Activated CD4-positive, CD25-positive, alpha-beta regulatory T cell treated with anti-CD3 and anti-CD28 coated beads, Interleukin-2, amount 50 U/mL, for 72 hours (primary cell): Measurements from ENCODE around the gene FRMD5.
"Not testable (repeated sequence)": the region's sequence is repeated elsewhere in the genome, so short reads cannot be mapped to it uniquely, and the experiment has no call there.

Experiments
- DNase-seq: peaks from one replicate; pipeline ENCODE4 v3.0.0; 2021

The FRMD5 gene

DNA sequence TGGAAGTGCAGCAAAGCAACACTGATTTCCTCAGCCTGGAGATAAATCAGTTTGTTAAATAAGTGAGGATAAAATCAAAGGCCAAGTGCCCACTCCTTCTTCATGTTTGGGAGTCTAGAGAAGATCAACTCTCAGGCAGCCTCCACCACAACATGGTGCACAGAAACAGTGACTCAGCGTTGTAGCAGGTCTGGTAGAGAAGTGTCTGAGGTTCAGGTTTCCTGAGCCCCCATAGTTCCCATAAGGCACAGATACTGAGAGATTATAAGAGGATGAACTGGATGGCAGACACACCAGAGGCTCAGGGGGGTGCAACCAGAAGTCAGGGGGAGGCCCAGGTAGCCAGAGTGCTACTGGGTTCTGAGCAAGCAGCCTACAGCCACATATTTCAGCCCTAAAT is 166.7 kb downstream of the FRMD5 start:
- no peak for DNase-seq

DNA sequence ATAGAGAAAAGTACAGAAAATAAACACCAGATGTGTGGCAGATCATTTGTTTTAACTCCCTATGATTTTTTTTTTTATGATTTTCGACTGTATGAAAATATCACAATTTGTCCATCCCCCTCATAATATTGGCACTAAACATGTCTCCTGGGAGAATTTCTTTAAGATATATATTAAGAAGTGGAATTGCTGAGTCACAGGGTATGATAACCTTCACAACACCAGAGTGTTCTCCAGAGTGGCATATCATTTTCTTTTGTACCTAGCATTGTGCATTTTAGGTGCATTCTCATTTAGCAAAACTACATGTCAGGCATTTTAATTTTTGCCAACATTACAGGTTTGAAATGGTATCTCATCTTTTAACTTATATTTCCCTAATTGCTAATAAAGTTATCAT is 170.9 kb downstream of the FRMD5 start:
- no peak for DNase-seq

DNA sequence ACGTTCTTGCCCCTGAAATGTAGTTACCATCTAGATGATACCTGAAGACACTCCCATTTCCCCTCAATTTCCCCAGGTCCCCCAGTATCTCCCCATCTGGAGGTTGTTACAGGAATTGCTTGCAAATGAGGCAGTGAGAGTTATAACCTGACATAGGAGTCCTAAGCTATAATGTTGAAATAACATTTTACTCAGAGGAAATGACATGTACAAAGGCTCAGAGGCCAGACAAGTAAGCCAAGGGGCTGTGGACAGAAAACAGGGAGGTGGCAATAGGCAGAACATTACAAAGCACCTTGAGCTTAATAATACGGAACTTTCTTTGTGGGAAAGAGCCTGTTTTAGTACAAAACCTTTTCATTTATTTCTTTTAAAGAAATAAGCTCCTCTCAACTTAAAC is 171.9 kb downstream of the FRMD5 start:
- no peak for DNase-seq

DNA sequence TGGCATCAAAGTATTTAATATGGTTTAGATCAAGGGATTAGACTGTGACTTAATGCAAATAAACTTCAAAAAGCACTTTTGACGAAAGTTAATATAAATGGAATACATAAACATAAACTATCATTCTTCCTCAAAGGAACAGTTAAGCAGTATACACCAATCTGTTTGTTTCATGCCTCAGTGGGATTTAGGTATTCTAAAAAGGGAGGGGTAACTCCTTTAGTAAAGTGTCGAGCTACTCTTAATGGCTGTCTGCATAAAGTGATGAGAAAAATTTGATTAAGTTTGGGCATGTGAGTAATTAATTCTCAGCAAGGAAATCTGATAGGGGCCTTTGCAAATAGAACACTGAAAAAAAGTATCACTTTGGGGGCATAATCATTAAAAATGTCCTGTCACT is 176.9 kb downstream of the FRMD5 start:
- no peak for DNase-seq

DNA sequence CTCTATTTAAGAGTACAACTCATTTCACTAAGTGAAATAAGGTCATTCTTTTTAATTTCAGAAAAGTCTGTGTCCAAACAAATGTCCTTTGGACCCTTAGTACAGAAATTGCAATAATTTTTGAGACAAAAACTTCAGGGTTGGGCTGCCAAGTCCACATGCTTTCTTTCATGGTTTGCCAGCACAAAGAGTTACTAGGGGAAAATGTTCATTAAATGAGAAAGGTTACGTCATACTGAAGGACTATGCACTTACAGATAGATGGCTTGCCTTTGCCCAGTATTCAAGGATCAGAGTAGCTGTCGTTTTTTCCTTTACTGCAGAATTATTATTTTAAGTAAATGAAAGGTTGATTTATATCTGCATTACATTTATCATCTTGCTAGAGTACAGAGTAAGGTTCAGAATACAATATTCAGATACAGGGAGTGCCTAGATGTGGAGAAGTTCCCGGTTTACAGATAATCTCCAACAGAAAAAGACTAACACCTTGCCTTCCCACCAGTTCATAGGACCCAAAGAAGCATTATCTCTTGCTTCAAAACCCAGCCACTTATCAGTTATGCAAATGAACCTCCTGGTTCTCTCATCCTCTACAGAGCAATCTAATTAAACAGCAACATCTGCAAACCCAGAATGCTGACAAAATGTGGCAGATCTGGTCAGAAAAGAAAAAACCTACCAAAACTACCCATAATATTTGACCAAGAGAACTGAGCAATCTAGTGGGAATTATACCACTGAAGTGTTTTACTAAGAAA is 179.3 kb downstream of the FRMD5 start:
- no peak for DNase-seq

DNA sequence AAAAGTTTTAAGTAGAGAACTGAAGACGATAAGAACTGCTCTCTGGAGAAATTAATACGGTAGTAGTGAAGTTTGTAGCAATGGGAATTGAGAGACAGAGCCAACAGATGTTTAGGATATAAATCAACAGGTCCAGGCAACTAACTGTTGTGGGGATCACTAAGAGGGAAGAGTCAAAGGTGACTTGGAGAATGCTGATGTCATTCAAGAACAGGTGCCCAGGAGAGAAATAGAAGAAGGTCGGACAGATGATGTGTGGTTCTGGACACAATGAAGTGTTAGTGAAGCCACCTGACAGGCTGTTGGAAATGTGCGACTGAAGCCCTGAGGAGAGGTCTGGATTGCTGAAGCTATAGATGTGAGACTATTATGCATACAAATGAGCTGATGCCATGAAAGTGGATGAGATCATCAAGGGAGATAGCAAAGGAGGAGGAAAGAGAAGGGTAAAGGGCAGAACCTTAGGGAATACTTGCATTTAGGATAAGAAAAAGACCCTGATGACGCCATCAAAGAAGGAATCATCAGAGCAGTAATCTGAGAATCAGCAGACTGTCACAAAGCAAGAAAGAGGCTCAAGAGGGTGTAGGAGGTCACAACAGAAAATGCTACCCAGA is 183.7 kb downstream of the FRMD5 start:
- DNase-seq = no peak

DNA sequence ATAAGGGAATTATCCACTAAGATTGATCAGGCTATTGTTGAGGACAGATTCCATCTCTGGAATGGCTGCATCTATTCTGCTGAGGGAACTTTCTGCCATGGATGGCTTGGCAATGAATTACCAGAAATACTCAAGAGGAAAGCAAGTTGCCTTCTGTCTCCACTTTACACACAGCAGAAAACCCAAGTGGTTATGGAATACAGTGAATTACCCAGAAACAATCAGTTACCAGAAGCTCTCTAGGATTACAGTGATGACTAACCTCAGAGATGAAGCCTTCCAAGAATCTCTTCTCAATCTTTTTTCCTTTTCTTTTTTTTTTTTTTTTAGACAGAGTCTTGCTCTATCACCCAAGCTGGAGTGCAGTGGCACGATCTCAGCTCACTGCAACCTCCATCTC is 185.0 kb downstream of the FRMD5 start:
- DNase-seq = no peak

DNA sequence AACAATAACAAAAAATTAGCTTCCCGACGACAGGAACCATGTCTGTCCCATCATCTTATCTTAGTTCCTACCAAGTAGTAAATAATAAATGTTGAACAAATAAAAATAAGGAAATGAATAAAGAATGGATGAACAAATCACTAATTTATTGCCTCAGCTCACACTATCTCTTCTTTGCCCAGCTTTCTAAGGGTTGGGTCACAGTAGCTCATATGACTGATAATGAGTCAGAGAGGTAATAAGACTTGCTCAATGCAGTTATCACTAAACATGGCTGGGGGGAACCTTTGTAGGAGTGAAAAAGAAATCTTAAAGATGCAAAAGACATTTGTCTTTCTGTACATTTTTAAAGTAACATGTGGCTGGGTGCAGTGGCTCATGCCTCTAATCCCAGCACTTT is 186.0 kb downstream of the FRMD5 start:
- DNase-seq = no peak

DNA sequence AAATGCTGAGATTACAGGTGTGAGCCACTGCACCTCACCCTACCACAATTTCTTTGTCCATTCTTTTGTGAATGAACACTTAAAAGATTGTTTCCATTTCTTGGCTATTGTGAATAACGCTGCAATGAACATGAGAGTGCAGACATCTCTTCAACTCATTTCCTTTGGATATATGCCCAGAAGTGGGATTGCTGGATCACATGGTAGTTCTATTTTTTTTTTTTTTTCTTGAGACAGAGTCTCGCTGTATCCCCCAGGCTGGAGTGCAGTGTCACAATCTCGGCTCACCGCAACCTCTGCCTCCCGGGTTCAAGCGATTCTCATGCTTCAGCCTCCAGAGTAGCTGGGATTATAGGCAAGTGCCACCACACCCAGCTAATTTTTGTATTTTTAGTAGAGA is 194.8 kb downstream of the FRMD5 start:
- DNase-seq = not testable (repeated sequence)

DNA sequence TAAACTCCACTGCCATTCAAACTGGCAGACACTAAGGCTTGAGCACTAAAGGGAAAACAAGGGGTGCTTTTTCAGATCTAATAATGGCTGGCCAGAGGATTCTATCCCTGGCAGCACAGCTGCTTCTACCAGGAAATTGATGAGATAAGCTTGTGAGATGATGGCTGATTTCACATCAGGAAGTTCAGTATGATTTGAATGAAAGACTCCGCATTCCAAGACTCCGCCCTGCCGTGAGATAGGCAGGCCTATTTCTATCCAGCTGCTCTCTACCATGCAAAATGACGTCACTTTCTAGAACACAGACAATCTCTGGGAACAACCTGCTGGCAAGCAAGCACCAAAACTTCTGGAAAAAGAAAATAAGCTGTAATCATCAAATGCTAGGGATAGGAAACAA is 196.5 kb downstream of the FRMD5 start:
- no peak for DNase-seq

DNA sequence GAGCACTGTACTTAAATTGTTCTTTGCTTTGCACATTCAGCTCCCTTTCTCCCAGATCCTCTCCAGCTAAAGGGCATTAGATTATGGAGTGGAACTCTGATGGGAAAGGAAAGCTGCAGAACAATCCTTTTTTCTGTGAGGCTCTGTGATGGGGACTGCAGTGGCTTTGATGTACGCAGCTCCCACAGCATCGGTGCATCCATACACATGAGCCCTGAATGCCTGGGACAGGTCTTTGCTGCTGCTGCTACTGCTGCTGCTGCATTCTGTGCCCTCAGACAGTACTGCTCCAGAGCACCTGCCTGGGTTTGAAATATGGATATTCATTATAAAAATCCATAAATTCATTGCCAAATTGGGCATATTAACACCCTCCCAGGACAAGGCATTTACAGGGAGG is 203.9 kb downstream of the FRMD5 start:
- DNase-seq = no peak

DNA sequence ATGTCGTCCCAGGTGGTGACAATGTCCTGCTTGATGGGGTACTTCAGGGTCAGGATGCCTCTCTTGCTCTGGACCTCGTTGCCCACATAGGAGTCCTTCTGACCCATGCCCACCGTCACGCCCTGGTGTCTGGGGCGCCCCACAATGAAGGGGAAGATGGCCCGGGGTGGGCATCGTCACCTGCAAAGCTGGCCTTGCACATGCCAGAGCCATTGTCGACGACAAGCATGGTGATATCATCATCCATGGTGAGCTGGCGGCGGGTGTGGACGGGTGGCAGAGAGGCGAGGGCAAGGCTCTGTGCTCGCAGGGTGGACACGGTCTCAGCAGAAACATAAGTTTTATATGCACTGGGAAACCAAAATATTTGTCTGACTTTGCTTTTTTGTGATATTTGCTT is 205.1 kb downstream of the FRMD5 start:
- no peak for DNase-seq

DNA sequence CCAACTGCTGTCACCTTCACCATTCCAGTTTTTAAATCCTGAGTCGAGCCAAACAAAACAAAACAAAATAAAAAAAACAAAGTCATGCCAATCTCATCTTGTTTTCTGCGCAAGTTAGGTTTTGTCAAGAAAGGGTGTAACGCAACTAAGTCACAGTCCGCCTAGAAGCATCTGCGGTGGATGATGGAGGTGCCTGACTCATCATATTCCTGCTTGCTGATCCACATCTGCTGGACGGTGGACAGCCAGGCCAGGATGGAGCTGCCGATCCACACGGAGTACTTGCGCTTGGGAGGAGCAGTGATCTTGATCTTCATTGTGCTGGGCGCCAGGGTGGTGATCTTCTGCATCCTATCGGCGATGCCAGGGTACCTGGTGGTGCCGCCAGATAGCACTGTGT is 206.2 kb downstream of the FRMD5 start:
- DNase-seq = no peak

DNA sequence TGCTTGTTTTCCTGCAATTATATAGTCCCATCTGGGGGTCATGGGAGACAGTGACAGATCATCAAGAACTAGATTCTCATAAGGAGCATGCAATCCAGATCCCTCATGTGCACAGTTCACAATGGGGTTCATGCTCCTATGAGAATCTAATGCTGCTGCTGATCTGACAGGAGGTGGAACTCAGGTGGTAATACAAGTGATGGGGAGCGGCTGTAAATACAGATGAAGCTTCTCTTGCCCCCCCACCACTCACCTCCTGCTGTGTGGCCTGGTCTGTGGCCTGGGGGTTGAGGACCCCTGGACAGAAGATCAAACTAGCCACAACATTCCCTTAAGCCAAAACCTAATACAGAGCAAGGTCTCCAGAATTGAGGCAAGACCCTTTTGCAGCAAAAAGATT is 207.1 kb downstream of the FRMD5 start:
- DNase-seq = no peak

DNA sequence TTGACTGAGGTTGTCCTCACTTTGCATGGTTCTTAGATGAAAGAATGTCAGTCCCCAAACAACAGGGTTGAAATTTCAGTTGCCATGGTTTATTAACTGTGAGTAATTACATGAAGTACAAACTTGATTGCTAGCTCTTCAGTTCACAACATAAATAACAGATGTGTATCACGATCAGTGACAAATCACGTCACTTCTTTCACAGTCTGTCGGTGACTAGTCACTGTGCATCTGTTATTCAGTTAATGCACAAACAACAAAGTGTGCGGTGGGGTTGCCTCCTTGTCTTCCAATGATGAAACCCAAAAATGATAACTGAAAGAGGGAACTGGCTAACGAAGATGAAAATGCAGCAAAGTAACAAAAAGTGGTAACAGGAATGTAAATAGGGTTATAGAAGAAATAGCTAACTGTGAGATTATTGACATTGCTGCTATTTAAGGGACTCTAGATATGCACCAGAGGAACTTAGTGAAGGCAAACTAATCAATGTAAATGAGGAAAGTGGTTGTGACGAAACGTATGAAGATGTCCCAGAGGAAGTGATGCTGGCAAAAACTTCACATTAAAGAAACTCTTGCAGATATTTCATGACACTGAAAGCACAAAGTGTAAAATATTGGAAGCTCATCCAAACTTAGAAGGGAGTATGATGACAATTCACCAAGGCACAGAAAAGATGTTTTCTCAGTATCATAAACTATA is 208.9 kb downstream of the FRMD5 start:
- no peak for DNase-seq

DNA sequence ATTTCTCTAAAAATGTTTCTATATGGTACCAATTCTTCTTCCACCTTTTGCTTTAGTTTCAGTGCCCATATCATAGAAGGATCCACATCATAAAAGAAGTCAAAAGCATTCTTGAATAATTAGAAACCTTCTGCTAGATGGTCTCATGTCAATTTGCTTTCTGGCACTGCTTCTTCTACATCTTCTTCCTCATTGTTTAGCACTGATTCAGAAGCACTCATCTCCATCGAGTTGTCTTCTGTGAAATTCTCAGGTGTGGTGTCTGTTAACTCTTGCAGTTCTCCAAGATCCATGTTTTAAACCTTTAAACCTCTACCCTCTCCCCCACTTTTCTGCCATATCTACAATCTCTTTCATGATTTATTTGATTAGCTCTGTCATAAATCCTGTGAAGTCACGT is 213.5 kb downstream of the FRMD5 start:
- DNase-seq = no peak

DNA sequence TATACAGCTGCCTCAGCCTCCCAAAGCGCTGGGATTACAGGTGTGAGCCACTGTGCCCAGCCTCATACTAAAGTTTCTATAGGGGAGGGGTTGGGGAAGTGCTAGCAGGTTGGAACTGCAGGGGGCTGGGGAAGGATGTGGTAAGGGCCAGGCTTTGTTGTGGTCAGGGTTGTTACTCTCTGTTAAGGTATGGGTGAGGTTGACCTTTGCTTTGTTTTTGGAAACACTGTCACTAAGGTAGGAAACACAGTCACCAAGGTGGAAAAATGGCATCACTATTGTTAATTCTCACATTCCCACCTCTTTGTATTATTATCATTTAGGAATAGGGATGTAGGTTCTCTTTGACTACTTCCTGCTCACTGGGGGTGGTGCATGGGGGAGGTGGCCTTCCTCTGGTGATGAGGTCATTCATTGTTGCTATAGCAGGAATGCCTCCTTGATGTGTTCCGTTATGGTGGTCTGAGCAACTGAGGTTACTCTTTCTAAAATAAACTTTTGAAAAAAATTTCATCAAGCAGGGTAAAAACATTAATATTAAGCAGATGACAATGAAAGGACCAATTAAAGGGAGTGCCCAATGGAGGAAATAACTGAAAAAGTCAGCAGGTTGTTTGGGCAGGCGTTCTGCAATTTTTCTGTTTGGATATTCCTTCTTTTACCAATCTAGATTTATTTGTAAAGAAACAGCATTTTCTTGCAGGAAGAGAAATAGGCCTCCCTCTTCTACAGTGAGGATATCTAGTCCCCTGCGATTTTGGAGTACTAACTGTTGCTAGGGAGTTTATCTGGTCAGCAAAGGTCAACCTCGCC is 217.8 kb downstream of the FRMD5 start:
- peak; percentile 47 for DNase-seq

DNA sequence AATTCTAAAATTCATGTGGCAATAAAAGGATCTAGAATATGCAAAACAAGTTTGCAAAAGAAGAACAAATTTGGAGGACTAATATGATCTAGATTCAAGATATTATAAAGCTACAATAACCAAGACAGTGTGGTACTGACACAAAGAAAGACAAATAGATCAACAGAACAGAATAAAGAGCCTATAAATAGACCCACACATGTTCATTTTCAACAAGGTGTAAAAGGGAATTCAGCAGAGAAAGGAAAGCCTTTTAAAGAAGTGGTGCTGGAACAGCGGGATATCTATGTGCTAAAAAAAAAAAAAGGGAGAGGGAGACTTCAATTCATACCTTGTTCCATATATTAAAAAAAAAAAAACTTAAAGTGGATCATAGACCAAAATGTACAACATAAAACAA is 219.3 kb downstream of the FRMD5 start:
- DNase-seq = no peak

DNA sequence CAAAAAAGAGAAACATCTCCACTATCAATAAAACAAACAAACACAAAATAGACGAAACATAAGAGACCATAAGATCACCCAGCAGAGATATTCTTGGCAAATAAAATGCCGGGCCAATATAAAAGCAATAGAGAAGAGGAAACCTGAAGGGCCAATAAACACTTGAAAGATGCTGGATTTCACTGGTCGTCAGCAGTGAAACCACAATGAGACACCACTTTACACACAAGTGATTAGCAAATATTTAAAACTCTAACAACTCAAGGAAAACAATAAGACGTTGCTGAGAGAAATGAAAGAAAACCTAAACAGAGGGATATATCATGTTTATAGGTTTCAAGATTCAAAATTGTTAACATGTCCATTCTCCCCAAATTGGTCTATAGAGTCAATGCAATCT is 219.7 kb downstream of the FRMD5 start:
- no peak for DNase-seq

DNA sequence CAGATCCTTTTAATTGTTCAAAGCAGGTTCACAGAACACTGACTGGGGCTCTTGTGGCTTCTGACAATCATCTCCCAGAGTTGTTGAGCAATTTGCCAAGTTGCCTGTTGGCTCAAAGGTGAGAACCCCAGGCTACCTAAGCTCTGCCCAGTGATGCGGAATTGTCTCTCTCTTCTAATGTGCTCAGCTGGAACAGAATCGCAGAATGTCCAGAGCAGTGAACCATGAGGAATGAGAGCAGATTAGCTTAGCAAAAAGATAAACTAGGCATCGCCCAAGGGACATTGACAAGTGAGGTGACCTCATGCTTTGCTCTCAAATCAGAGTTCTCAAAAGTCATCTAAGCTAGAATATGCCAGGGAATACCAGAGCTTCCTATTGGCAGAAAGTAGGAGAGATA is 220.2 kb downstream of the FRMD5 start:
- no peak for DNase-seq

DNA sequence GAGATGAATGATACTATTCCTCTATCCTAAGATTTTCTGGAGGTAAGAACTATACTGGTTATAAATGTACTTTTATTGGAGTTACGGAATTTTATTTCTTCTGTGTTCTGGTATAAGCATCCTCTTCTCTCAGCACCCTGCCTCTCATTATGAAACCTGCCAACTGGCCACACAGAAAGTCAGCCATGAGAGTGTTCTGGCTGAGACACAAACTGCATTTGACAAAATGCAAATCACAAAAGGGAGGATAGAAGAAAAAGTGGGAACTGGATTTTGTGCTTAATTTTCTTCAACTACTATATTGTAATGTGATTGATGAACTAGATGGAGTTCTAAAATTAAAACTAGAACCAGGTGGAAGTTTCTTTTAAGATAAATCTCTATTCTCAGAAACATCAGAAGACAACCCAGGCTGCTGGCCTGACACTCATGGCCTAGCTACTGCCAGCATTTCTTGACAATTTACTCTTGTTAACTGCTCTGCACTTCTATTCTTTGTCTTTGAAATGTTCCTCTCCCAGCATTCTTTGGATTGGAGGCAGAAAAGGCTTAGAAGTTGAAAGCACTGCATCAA is 225.2 kb downstream of the FRMD5 start:
- no peak for DNase-seq

DNA sequence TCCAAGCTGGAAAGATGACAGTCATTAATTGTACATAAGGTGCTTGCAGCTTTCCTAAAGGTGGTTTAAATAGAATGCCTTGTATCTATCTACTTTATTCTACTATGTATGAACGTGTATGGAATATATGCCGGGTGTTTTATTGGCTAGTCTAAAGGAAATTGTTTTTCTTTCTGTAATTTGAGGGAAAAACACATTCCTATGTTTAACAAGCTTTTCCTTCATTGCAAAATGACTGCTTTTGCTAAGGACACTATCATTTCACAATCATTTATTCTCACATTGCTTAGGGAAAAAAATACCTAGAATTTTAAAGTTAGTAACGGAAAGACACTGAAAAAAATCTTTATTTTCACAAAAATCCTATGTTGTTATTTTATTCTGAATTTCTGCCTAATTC is 226.5 kb downstream of the FRMD5 start:
- no peak for DNase-seq

DNA sequence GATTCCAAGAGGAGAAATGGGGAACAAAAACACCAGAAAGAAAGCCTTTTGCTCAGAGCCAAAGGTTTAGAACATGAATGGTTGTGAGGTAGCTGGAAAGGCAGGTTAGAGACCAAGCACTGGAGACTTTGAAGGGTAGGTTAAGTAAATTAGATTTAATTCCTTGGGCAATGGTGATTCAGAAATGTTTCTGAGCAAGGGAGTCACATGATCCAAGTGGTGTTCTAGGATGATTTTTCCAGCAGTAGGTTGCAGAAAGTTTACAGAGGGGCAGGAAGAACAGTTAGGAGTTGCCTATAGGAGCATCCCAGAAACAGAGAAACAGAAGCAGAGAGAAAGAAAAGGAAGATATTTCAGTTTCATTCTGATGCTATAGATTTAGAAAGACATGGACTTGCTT is 228.4 kb downstream of the FRMD5 start:
- DNase-seq = no peak
